GM21360 (cell line): ENCODE results near the gene UTP14C.
A peak's percentile ranks its signal among the peaks of the same experiment; 100 is the strongest.
"Not testable (repeated sequence)": the region's sequence is repeated elsewhere in the genome, so short reads cannot be mapped to it uniquely, and the experiment has no call there.

Source experiments
- ATAC-seq: cut with Tn5 transposase; IDR thresholded peaks from one replicate; pipeline ENCODE4 v1.9.1; 2021; ENCODE audit warnings: mild to moderate bottlenecking, moderate library complexity; ENCODE audit not compliant: unreplicated experiment

Gene UTP14C

GRCh38 chr13:52024481-52024880 lies at the start of gene UTP14C:
UTP14C (plus strand) TSS chr13:52024691; CDS start chr13:52028805, 4,114 bp downstream.
- ATAC-seq = no peak

GRCh38 chr13:51976423-51976822 lies 48.1 kb upstream of the UTP14C start:
- ATAC-seq = no peak

- no peak for ATAC-seq
Observed at GRCh38 chr13:51976890-51977289, 47.6 kb upstream of the UTP14C start.

GRCh38 chr13:51977625-51978024 lies 46.9 kb upstream of the UTP14C start:
- no peak for ATAC-seq

- ATAC-seq = no peak
Observed at GRCh38 chr13:51978796-51979556, 45.5 kb upstream of the UTP14C start.

- no peak for ATAC-seq
Observed at GRCh38 chr13:51980908-51981307, 43.6 kb upstream of the UTP14C start.

- ATAC-seq = no peak
Observed at GRCh38 chr13:51981355-51981754, 43.1 kb upstream of the UTP14C start.

GRCh38 chr13:51983292-51983691 lies 41.2 kb upstream of the UTP14C start:
- not testable (repeated sequence) for ATAC-seq

- not testable (repeated sequence) for ATAC-seq
Observed at GRCh38 chr13:51984904-51985303, 39.6 kb upstream of the UTP14C start.

- no peak for ATAC-seq
Observed at GRCh38 chr13:51988988-51989618, 35.4 kb upstream of the UTP14C start.

GRCh38 chr13:51993713-51994112 lies 30.8 kb upstream of the UTP14C start:
- ATAC-seq = no peak

GRCh38 chr13:51995677-51996551 lies 28.6 kb upstream of the UTP14C start:
- ATAC-seq = no peak

GRCh38 chr13:51996641-51997040 lies 27.9 kb upstream of the UTP14C start:
- ATAC-seq = no peak

- no peak for ATAC-seq
Observed at GRCh38 chr13:51997186-51997585, 27.3 kb upstream of the UTP14C start.

GRCh38 chr13:51997641-51998330 lies 26.7 kb upstream of the UTP14C start:
- ATAC-seq = no peak

GRCh38 chr13:51998723-51999509 lies 25.6 kb upstream of the UTP14C start:
- no peak for ATAC-seq

- ATAC-seq = no peak
Observed at GRCh38 chr13:51999510-51999911, 25.0 kb upstream of the UTP14C start.

GRCh38 chr13:51999921-52000320 lies 24.6 kb upstream of the UTP14C start:
- no peak for ATAC-seq

GRCh38 chr13:52001120-52001731 lies 23.3 kb upstream of the UTP14C start:
- peak; percentile 74 for ATAC-seq

- no peak for ATAC-seq
Observed at GRCh38 chr13:52002361-52002760, 22.1 kb upstream of the UTP14C start.
